HG03039 (cell line): Measurements from ENCODE around the gene ZNF583.

ENCODE experiments used
- ATAC-seq: cut with Tn5 transposase; IDR thresholded peaks from one replicate; pipeline ENCODE4 v1.9.1; 2021; ENCODE audit warnings: mild to moderate bottlenecking, moderate library complexity; ENCODE audit not compliant: unreplicated experiment

Gene ZNF583

GRCh38 chr19:56441206-56441792, 37.2 kb downstream of the ZNF583 start:
- ATAC-seq = no peak

DNA sequence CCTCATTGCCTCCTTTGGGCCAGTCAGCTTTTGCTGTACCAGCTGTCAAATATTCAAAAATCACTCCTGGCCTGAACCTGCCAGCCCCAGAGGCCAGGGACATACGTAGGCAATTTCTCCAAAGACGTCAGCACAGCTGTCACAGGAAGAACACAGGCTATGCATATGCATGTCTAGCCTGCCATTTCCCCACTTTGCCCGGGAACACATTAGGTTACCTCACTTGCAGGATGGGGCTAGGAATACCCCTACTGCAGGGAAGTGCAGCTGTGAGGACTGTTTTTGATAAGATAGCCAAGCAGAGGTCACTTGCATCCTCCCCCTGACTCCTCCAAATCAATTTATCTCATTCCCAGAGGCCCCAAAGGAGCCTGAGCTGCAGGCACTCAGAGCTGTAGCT, 70.2 kb downstream of the ZNF583 start:
- ATAC-seq = no peak

- no peak for ATAC-seq
Measured at GRCh38 chr19:56476093-56476492, 72.0 kb downstream of the ZNF583 start.
